Keratinocyte (primary cell): ENCODE data around the gene RALGPS1. TPM values are rescaled to one million over a fixed set of nuclear protein-coding genes. Genes with fewer than 3 reads are reported as not detected.

Experiments
- DNase-seq: peaks from one replicate; pipeline ENCODE4 v3.0.0-alpha.2; 2011; ENCODE audit warnings: low read depth, missing footprints, low spot score
- FAIRE-seq: peaks from 2 replicates; lab custom pipeline; 2011; peaks lifted over from hg19 to GRCh38; lab: Jason Lieb, UNC
- H2AFZ ChIP-seq: 2 replicates; pipeline ENCODE4 v1.6.0; 2012; ENCODE audit warnings: low read length, control low read depth, inconsistent platforms; ENCODE audit not compliant: control insufficient read depth
- H3K27ac ChIP-seq: 2 replicates; pipeline ENCODE4 v1.5.1; 2011; ENCODE audit warnings: low read length; ENCODE audit not compliant: control insufficient read depth, insufficient read depth
- H3K27me3 ChIP-seq: 3 replicates; pipeline ENCODE4 v1.6.0; 2011; ENCODE audit warnings: low read length; ENCODE audit not compliant: control insufficient read depth, insufficient read depth; ENCODE audit errors: extremely low read depth
- H3K36me3 ChIP-seq, 2 experiments: 2 replicates in 1 of 2; 3 replicates in 1 of 2; pipeline ENCODE4 v1.5.1; 2011; ENCODE audit warnings: low read length in 2 of 2, mild to moderate bottlenecking in 1 of 2; ENCODE audit not compliant: control insufficient read depth in 2 of 2, insufficient read depth in 2 of 2; ENCODE audit errors: extremely low read depth in 1 of 2
- H3K4me1 ChIP-seq: 3 replicates; pipeline ENCODE4 v1.5.1; 2011; ENCODE audit warnings: low read length; ENCODE audit not compliant: control insufficient read depth, insufficient read depth; ENCODE audit errors: extremely low read depth
- H3K4me2 ChIP-seq: 3 replicates; pipeline ENCODE4 v1.6.0; 2011; ENCODE audit warnings: low read depth, low read length; ENCODE audit not compliant: control insufficient read depth, insufficient read depth; ENCODE audit errors: extremely low read depth
- H3K4me3 ChIP-seq, 3 experiments: fragments of 200-600 bp in 1 of 3; sonication (generic) in 1 of 3; 2 replicates in 2 of 3; 3 replicates in 1 of 3; pipeline ENCODE4 v1.5.1; 2011 to 2016; ENCODE audit warnings: low read length in 3 of 3, mild to moderate bottlenecking in 3 of 3, control low read depth in 2 of 3, inconsistent platforms in 1 of 3, low read depth in 1 of 3, mixed read lengths in 1 of 3, mixed run types in 1 of 3, moderate library complexity in 1 of 3; ENCODE audit not compliant: control insufficient read depth in 2 of 3, insufficient read depth in 2 of 3; ENCODE audit errors: extremely low read depth in 1 of 3
- H3K79me2 ChIP-seq: 2 replicates; pipeline ENCODE4 v1.6.0; 2012; ENCODE audit warnings: low read length; ENCODE audit not compliant: control insufficient read depth, insufficient read depth
- H3K9ac ChIP-seq: 3 replicates; pipeline ENCODE4 v1.6.0; 2011; ENCODE audit warnings: low read length; ENCODE audit not compliant: control insufficient read depth, insufficient read depth; ENCODE audit errors: extremely low read depth
- H3K9me1 ChIP-seq: 3 replicates; pipeline ENCODE4 v1.6.0; 2011; ENCODE audit warnings: low read length; ENCODE audit not compliant: control insufficient read depth, insufficient read depth; ENCODE audit errors: extremely low read depth
- H3K9me3 ChIP-seq: 2 replicates; pipeline ENCODE4 v1.5.1; 2012; ENCODE audit warnings: low read depth, low read length; ENCODE audit not compliant: control insufficient read depth
- H4K20me1 ChIP-seq: 3 replicates; pipeline ENCODE4 v1.6.0; 2011; ENCODE audit warnings: low read length; ENCODE audit not compliant: control insufficient read depth, insufficient read depth; ENCODE audit errors: extremely low read depth
- EZH2 ChIP-seq: IDR thresholded peaks from one replicate; pipeline ENCODE4 v1.6.1; 2012; ENCODE audit warnings: inconsistent platforms, mild to moderate bottlenecking, low read length, moderate library complexity
- dilution Hi-C: fragments of 300-500 bp; cut with MboI; formaldehyde crosslinking; loops from one replicate; pipeline ENCODE4 v1.7.0; 2020; ENCODE audit warnings: low sequenced_read_pairs; ENCODE audit not compliant: extremely low pct_ligation_motif_present
- polyA plus RNA-seq, 5 experiments: library from polyadenylated mRNA; depleted of rRNA in 3 of 5; stranded (reverse) in 3 of 5; stranded (forward) in 1 of 5; unstranded in 1 of 5; fragments of >200 nt; gene quantifications; 1 replicate in 1 of 5; 2 replicates in 3 of 5; 3 replicates in 1 of 5; pipeline versions ENCODE4 v1.2.1 to v1.2.3, GENCODE V29; 2011 to 2012; ENCODE audit warnings: missing spikeins in 2 of 5, low read depth in 1 of 5, low replicate concordance in 1 of 5
- TF ChIP-seq, protein P1 (sequence below), 3 experiments: IDR thresholded peaks in 1 of 3; conservative IDR thresholded peaks in 1 of 3; optimal IDR thresholded peaks in 1 of 3; 2 replicates in 2 of 3; 3 replicates in 1 of 3; pipeline versions ENCODE3 to v1.5.1; 2011; ENCODE audit warnings: low read length in 3 of 3, mild to moderate bottlenecking in 3 of 3, moderate library complexity in 2 of 3, control low read depth in 1 of 3, inconsistent platforms in 1 of 3; ENCODE audit not compliant: insufficient read depth in 2 of 3; ENCODE audit errors: extremely low read depth in 1 of 3

RALGPS1 gene
- polyA plus RNA-seq, 1 donor (not counting 4 experiments of a cell fraction or from before 2014, with no cell fraction given) = 0.56 TPM

DNA sequence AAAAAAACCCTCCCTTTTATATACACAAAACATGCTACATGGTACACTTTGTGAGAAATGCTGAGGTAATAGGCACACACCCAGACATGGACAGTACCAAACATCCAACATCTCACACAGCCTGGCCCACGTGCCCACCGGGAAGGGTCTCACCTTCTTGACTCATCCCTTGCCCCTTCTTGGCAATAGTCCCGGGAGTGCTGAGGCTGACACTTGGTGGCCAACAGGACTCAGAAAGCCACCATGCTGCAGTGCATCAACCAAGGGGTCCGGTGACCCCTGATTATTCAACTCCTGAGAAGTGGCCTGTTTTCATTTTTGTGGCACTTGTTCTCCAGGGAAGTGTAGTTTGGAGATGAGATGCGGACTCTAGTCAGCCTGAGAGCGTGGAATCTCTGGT is 172.8 kb downstream of the RALGPS1 start:
- Histone ChIP-seq H3K27ac (no peak overlapping the region), H3K4me3 (no peak overlapping the region)

DNA sequence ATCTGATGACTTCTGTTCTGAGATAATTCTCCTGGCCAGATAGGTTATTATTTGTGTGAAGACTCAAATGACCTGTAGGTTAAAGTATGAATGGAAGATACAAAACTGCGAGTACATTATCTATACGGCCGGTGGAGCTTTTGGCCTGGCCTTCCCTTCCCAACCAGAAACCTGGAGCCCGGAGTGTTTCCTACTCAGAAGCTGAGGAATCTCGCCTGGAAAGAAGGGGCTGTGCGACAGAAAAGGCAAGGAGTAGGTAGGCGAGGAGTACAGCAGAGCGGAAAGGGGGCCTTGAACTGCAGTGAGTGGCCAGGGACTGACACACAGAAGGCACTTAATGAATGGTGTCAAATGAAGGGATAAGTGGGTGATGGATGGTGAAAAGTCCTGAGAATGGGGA is 173.3 kb downstream of the RALGPS1 start:
- Histone ChIP-seq H3K9me1 (no peaks in the 10 kb centered on the region), H3K4me2 (no peak overlapping the region), H3K27ac (no peak overlapping the region), H3K4me1 (no peaks in the 10 kb centered on the region), H3K36me3 (no peaks in the 10 kb centered on the region), H2AFZ (no peak overlapping the region), H3K9me3 (no peaks in the 10 kb centered on the region), H4K20me1 (no peaks in the 10 kb centered on the region), H3K9ac (no peak overlapping the region), H3K79me2 (no peaks in the 10 kb centered on the region), H3K27me3 (peaks cover 14% of the 10 kb centered on the region), H3K4me3 (no peak overlapping the region)
- TF ChIP-seq, protein P1, sequence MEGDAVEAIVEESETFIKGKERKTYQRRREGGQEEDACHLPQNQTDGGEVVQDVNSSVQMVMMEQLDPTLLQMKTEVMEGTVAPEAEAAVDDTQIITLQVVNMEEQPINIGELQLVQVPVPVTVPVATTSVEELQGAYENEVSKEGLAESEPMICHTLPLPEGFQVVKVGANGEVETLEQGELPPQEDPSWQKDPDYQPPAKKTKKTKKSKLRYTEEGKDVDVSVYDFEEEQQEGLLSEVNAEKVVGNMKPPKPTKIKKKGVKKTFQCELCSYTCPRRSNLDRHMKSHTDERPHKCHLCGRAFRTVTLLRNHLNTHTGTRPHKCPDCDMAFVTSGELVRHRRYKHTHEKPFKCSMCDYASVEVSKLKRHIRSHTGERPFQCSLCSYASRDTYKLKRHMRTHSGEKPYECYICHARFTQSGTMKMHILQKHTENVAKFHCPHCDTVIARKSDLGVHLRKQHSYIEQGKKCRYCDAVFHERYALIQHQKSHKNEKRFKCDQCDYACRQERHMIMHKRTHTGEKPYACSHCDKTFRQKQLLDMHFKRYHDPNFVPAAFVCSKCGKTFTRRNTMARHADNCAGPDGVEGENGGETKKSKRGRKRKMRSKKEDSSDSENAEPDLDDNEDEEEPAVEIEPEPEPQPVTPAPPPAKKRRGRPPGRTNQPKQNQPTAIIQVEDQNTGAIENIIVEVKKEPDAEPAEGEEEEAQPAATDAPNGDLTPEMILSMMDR (optimal IDR thresholded peaks at IDR 0.05 in 1 of 3, IDR thresholded peaks at IDR 0.05 in 1 of 3, conservative IDR thresholded peaks at IDR 0.05 in 1 of 3; ENCODE audit: extremely low read depth in 1 of 3, insufficient read depth in 2 of 3, low read length in 3 of 3) = no peak
- TF ChIP-seq EZH2 = no peak
- DNase-seq (no peak), FAIRE-seq (no peak)
- dilution Hi-C loops = no loop called here

More for the DNA sequence above, 172.8 kb downstream of the RALGPS1 start:
- H3K36me3 ChIP-seq = no peaks in the 10 kb centered on the region
- H3K9me1 ChIP-seq = no peaks in the 10 kb centered on the region
- H3K79me2 ChIP-seq = no peaks in the 10 kb centered on the region
- H3K4me1 ChIP-seq = no peaks in the 10 kb centered on the region
- H4K20me1 ChIP-seq = no peaks in the 10 kb centered on the region
- no peak overlapping the region for H3K4me2 ChIP-seq
- H3K9ac ChIP-seq = no peak overlapping the region
- no peaks in the 10 kb centered on the region for H3K9me3 ChIP-seq
- no peak for TF ChIP-seq EZH2
- TF ChIP-seq, protein P1 (optimal IDR thresholded peaks at IDR 0.05 in 1 of 3, IDR thresholded peaks at IDR 0.05 in 1 of 3, conservative IDR thresholded peaks at IDR 0.05 in 1 of 3; ENCODE audit: extremely low read depth in 1 of 3, insufficient read depth in 2 of 3, low read length in 3 of 3) = no peak
- H3K27me3 ChIP-seq = peaks cover 14% of the 10 kb centered on the region
- no peak for DNase-seq
- no peak for FAIRE-seq
- dilution Hi-C loops = no loop called here
- H2AFZ ChIP-seq = no peak overlapping the region
